Femur (tissue), 1 donor: ENCODE data around the gene ABTB2.
"Not testable (repeated sequence)": the region's sequence is repeated elsewhere in the genome, so short reads cannot be mapped to it uniquely, and the experiment has no call there.

Source experiments
- DNase-seq: peaks from one replicate; pipeline ENCODE4 v3.0.0-alpha.2; 2017

ABTB2 gene

GRCh38 chr11:34260072-34260575, 97.7 kb downstream of the ABTB2 start:
- no peak for DNase-seq

DNA sequence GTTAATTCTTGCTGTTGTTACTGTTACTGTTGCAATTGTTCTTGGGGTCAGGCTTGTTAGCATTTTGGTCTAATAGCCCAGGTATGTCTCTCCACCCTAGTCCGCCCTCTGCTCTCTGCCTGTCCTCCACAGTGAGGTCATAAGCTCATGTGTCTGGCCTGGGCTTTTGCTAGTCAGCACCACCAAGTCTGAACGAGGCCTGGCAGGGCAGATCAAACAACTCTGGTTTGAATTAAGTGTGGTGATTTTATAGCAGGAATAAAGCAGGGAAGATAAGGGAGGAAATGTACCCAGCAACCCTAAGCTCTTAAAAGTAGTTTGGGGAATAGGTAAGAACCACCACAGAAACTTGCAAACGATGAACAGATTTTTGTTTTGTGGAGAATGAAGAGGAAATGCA, 98.7 kb downstream of the ABTB2 start:
- DNase-seq, result no peak

DNA sequence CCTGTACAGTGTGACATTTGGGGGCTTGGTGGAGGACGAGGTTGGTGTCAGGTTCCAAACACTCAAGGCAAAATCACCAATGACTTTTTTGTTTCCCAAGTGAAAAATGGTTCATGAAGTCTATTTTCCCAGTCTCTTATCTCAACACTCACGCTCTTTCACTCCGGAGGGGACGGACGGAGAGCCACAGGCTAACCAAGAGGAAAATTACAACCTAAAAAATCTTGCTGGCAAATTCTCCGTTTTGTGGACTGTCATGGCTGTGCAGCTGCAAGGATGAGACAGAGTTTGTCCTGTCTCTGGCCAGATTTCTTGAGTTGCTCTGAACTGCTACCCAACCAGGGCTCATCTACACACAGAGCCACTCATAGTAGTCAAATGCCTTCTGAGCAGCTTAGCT, 101.2 kb downstream of the ABTB2 start:
- no peak for DNase-seq

GRCh38 chr11:34256150-34256549, 101.7 kb downstream of the ABTB2 start:
- no peak for DNase-seq

DNA sequence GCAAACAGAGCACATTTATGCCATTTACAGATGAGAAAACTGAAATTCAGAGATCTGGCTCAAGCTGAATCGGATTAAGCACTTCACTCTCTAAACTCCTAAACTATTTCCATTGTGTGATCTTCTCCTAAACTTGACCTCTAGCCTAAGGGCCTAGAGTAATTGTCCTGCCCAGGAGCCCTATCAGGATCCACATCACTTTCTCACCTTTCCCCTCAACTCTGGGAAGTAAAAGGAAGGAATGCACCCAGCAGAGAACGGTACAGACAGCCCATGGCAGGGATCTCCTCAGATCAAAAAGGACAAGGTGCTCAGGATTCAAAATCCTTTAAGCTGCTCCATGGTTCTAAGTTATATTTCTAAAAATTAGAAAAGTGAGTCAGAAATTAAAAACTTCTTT, 102.7 kb downstream of the ABTB2 start:
- no peak for DNase-seq

- no peak for DNase-seq
Observed at GRCh38 chr11:34254011-34254410, 103.8 kb downstream of the ABTB2 start.

GRCh38 chr11:34252651-34253050, 105.2 kb downstream of the ABTB2 start:
- no peak for DNase-seq

DNA sequence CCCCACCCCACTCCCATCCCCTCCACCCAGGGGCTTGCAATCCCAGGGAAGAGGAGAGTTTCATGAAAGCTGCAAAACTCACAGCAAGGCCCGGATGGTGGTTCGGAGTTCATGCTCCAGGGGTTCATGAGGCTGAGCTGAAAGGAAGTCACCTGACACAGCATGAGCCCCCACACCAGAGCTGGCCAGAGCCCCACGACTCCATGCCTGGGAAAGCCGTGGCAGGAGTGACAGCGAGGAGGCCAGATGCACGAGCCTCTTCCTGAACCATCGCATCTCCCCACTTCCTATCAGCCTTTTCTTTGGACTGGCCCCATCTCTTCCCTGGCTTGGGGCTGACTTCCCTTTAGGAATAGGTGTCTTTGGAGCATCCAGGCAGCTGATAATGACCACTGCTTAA, 105.8 kb downstream of the ABTB2 start:
- DNase-seq, result no peak

- DNase-seq, result no peak
Observed at GRCh38 chr11:34251589-34251980, 106.2 kb downstream of the ABTB2 start.

DNA sequence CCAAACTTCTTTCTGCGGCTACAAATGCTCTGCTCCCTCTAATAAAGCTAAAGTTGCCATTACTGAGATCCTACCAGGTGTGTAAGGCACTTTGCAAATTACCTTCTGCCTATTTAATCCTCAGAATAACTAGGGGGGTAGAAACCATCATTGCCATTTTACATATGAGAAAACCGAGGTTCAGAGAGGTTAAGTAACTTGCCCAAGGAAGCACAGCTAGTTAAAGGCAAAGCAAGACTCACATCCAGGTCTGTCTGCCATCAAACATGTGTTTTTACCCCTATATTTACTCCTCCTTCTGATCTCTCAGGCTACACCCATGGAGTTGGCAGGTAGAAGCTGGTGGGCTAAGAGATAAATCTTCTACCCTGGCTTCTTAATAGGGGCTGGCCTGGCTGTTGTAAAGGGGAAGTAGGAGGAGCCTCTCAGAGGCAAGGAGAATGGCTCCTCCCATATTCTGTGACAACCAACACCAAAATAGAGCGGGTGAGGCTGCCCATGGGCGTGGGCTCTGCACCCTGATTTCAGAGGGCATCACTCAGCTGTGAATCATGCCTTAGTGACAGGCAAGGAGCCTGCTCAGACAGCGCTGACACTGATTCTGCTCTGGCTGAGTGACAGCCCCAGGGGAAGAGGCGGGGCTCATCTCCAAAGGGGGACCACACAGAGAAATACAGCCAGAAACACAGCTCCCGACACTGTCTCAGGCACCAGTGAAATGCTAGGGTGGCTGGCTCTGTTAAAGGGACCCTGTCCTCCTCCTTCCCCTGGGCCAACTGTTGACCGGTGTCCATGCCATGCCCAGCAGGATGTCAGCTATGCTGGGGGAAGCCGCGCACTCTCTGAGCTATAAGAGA, 106.8 kb downstream of the ABTB2 start:
- DNase-seq, result peak; percentile 57

GRCh38 chr11:34250211-34250610, 107.6 kb downstream of the ABTB2 start:
- no peak for DNase-seq

DNA sequence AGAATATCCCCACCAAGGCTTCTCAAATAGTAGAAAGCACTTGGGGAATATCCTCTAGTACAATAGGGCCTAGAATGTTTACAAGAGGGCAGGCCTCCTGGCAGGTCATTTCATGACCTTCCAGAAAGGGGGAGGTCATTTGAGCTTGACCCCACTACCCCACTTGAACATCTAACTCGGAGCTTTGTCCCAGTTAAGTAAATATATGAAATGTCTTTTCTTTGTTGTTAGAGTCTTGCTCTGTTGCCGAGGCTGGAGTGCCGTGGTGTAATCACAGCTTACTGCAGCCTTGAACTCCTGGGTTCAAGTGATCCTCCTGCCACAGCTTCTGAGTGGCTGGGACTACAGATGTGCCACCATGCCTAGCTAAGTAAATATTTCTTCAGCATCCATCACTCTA, 108.4 kb downstream of the ABTB2 start:
- DNase-seq, result no peak

GRCh38 chr11:34246511-34246910, 111.3 kb downstream of the ABTB2 start:
- not testable (repeated sequence) for DNase-seq

DNA sequence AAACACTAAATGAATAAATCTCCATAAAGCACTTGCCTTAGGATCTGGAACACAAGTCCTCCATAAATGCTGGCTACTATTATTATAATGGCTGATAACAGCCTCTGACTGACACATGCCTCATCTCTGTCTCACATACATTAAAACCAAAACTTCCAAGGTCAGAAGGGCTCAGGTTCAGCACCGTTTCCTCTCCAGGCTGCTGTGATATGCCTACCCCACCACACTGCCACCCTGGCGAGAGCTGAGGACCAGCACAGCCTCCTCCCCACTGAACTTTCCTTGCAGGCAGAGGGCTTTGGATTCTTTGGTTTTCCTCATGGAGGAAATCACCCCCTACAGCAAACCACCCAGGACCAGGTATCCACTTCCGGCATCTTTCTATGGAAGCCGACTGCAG, 112.8 kb downstream of the ABTB2 start:
- no peak for DNase-seq

GRCh38 chr11:34243600-34244464, 114.0 kb downstream of the ABTB2 start:
- DNase-seq, result no peak

DNA sequence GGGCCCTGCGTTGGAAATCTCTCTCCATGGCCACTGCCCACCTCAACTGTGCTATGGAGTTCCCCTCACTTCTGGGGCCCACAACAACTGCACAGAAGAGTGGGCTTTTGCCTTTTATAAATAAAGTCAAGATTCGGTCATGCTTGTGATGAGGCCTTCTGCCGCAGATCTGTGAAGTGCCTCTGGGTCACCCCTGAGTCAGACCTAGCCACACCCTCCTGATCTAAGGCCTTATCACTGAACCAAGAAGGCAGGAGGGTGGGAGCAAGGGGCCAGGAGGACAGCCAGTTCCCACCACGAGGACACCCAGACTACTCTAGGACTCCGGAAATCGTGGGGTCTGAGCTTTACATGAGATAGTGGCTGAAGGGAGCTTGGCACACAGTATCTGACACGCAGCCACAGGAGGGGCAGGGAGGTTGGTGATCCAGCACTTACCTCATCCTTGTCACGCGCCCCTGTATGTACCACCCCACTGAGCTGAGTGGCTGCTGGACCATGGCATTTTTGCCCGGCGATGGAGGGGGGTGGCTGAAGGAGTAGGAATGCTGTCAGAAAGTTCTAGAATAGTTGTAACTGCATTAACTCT, 115.7 kb downstream of the ABTB2 start:
- no peak for DNase-seq

DNA sequence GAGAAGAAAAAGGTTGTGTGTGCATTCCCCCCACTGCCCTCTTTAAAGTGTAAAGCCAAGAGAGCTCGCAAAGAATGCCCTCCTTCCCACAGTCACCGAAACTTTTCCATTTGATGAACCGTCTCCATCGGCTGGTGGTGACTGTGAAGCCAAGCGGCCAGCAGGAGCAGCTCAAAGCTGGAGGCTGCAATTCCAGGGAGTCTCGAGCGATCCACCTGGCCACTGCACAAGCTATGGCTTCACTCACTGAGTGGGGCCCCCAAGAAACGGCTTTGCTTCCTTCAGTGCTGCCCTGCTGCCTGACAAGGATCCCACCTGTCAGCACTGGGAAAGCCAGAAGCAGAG, 117.7 kb downstream of the ABTB2 start:
- no peak for DNase-seq

GRCh38 chr11:34239465-34240149, 118.2 kb downstream of the ABTB2 start:
- DNase-seq, result no peak

DNA sequence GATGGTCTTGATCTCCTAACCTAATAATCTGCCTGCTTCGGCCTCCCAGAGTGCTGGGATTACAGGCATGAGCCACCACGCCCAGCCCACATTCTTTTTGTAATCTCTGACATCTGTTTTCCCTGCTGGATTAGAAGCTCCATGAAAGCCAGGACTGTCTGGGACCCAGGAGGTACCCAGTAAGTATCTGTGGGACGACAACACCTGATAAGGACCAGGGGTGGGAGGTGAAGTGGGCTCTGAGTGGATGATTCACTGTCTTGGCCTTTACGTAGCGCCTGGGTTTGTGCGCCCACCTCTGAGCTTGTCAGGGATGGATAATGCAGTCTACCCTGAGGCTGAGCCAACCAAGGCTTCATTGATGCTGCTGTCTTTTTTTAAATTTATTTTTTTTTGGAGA, 118.8 kb downstream of the ABTB2 start:
- DNase-seq, result no peak

- DNase-seq, result no peak
Observed at GRCh38 chr11:34238533-34238932, 119.3 kb downstream of the ABTB2 start.

GRCh38 chr11:34236572-34236971, 121.2 kb downstream of the ABTB2 start:
- DNase-seq, result no peak

GRCh38 chr11:34235591-34236071, 122.2 kb downstream of the ABTB2 start:
- DNase-seq, result no peak

- DNase-seq, result no peak
Observed at GRCh38 chr11:34235189-34235588, 122.6 kb downstream of the ABTB2 start.
